CD4-positive, alpha-beta memory T cell (primary cell): ENCODE data around the gene AMMECR1L. TPM values are rescaled to one million over a fixed set of nuclear protein-coding genes. Genes with fewer than 3 reads are reported as not detected.
"Not testable (repeated sequence)": the region's sequence is repeated elsewhere in the genome, so short reads cannot be mapped to it uniquely, and the experiment has no call there.

Experiments used
- CTCF ChIA-PET: fragments of 350-600 bp; sonication (Branson Sonifier 250); formaldehyde crosslinking; loops from one replicate; lab custom pipeline; 2021; ENCODE audit warnings: inconsistent platforms; ENCODE audit not compliant: partially characterized antibody; lab: Charles Lee
- POLR2A ChIA-PET: fragments of 350-600 bp; sonication (Branson Sonifier 250); formaldehyde crosslinking; loops from one replicate; lab custom pipeline; 2021; ENCODE audit not compliant: partially characterized antibody; lab: Charles Lee
- DNase-seq, 5 donors: peaks; one replicate each; pipeline versions ENCODE4 v3.0.0 to v3.0.0-alpha.2; 2020 to 2022; ENCODE audit warnings: mixed read lengths in 1 of 5
- H3K27ac ChIP-seq: one replicate; pipeline ENCODE4 v1.7.0; 2013; ENCODE audit warnings: low read depth, low read length
- H3K27me3 ChIP-seq: 2 replicates; pipeline ENCODE4 v1.7.0; 2013; ENCODE audit warnings: mild to moderate bottlenecking, low read length, moderate library complexity; ENCODE audit not compliant: insufficient read depth
- H3K36me3 ChIP-seq: 2 replicates; pipeline ENCODE4 v1.7.0; 2013; ENCODE audit warnings: mild to moderate bottlenecking, low read length, moderate library complexity; ENCODE audit not compliant: insufficient read depth
- H3K4me1 ChIP-seq: 2 replicates; pipeline ENCODE4 v1.7.0; 2013; ENCODE audit warnings: mild to moderate bottlenecking, low read length, moderate library complexity; ENCODE audit not compliant: insufficient read depth
- H3K4me3 ChIP-seq, 2 donors: one replicate each; pipeline ENCODE4 v1.7.0; 2013; ENCODE audit warnings: low read length in 2 of 2, mild to moderate bottlenecking in 1 of 2
- H3K9me3 ChIP-seq, 2 donors: one replicate each; pipeline ENCODE4 v1.7.0; 2013; ENCODE audit warnings: low read length in 2 of 2, control low read depth in 1 of 2; ENCODE audit not compliant: control insufficient read depth in 1 of 2
- H3K27ac Mint-ChIP-seq, 7 donors: one replicate each; pipeline ENCODE4 v1.8.0; 2020 to 2021; ENCODE audit warnings: mixed read lengths in 7 of 7, mild to moderate bottlenecking in 6 of 7, inconsistent platforms in 3 of 7, moderate library complexity in 3 of 7
- H3K27me3 Mint-ChIP-seq, 2 donors: one replicate each; pipeline ENCODE4 v1.8.0; 2020 to 2021; ENCODE audit warnings: mixed read lengths in 2 of 2
- H3K36me3 Mint-ChIP-seq, 2 donors: one replicate each; pipeline ENCODE4 v1.8.0; 2020 to 2021; ENCODE audit warnings: mixed read lengths in 2 of 2, inconsistent platforms in 1 of 2, mild to moderate bottlenecking in 1 of 2
- H3K4me1 Mint-ChIP-seq, 4 donors: one replicate each; pipeline ENCODE4 v1.8.0; 2020 to 2021; ENCODE audit warnings: mixed read lengths in 4 of 4, mild to moderate bottlenecking in 1 of 4
- H3K4me3 Mint-ChIP-seq, 8 donors: one replicate each; pipeline ENCODE4 v1.8.0; 2020 to 2021; ENCODE audit warnings: mixed read lengths in 8 of 8, mild to moderate bottlenecking in 7 of 8, moderate library complexity in 6 of 8, inconsistent platforms in 3 of 8
- H3K9me3 Mint-ChIP-seq, 8 donors: one replicate each; pipeline ENCODE4 v1.8.0; 2020 to 2021; ENCODE audit warnings: mixed read lengths in 8 of 8, mild to moderate bottlenecking in 5 of 8, inconsistent platforms in 3 of 8, moderate library complexity in 1 of 8
- intact Hi-C: fragments of 100-400 bp; cut with micrococcal nuclease; formaldehyde crosslinking; loops from one replicate; pipeline ENCODE4 v1.15.1; 2023
- polyA plus RNA-seq, 2 donors: library from polyadenylated mRNA; unstranded; fragments of 300-500 nt; fragmentation: Illumina TruSeq; gene quantifications; one replicate each; pipeline ENCODE4 v1.2.3, GENCODE V29; 2021
- total RNA-seq, 2 experiments: library from RNA; stranded (reverse); gene quantifications; one replicate each; pipeline ENCODE4 v1.2.3, GENCODE V29; 2021

The AMMECR1L gene
- total and polyA plus RNA-seq, 4 experiments from 2014 or later = 3.3 to 18.7 (median 13.6) TPM

GRCh38 chr2:127911737-127912136 is 26.0 kb upstream of the AMMECR1L start:
- Mint-ChIP-seq H3K4me1 (no peaks in the 10 kb centered on the region), H3K9me3 (peaks cover 0 to 4% (median 0%) of the 10 kb centered on the region in 8 donors), H3K27ac (no peak overlapping the region), H3K27me3 (peaks cover 0 to 5% of the 10 kb centered on the region in 2 donors), H3K4me3 (no peak overlapping the region), H3K36me3 (no peaks in the 10 kb centered on the region)
- no peak for DNase-seq
- Histone ChIP-seq H3K27ac (no peak overlapping the region), H3K4me1 (no peaks in the 10 kb centered on the region), H3K36me3 (no peaks in the 10 kb centered on the region), H3K4me3 (no peak overlapping the region), H3K27me3 (no peaks in the 10 kb centered on the region), H3K9me3 (no peaks in the 10 kb centered on the region)
- ChIA-PET POLR2A (no interaction called here), CTCF (no interaction called here)
- intact Hi-C loops = no loop called here

GRCh38 chr2:127910415-127910814 is 24.7 kb upstream of the AMMECR1L start:
- H3K27me3 Mint-ChIP-seq = peaks cover 5 to 12% of the 10 kb centered on the region in 2 donors
- no peaks in the 10 kb centered on the region for H3K36me3 Mint-ChIP-seq
- H3K36me3 ChIP-seq = no peaks in the 10 kb centered on the region
- no peaks in the 10 kb centered on the region for H3K27me3 ChIP-seq
- DNase-seq = no peak
- no peaks in the 10 kb centered on the region for H3K4me1 Mint-ChIP-seq
- no peak overlapping the region for H3K27ac Mint-ChIP-seq
- no peak overlapping the region for H3K4me3 Mint-ChIP-seq
- no peak overlapping the region for H3K4me3 ChIP-seq
- H3K9me3 Mint-ChIP-seq = peaks cover 0 to 4% (median 0%) of the 10 kb centered on the region in 8 donors
- H3K27ac ChIP-seq = no peak overlapping the region
- CTCF ChIA-PET = no interaction called here
- H3K9me3 ChIP-seq = no peaks in the 10 kb centered on the region
- intact Hi-C loops = no loop called here
- POLR2A ChIA-PET = no interaction called here
- no peaks in the 10 kb centered on the region for H3K4me1 ChIP-seq

GRCh38 chr2:127909019-127909418 is 23.3 kb upstream of the AMMECR1L start:
- Histone ChIP-seq H3K4me1 (no peaks in the 10 kb centered on the region), H3K27me3 (no peaks in the 10 kb centered on the region), H3K36me3 (no peaks in the 10 kb centered on the region), H3K9me3 (no peaks in the 10 kb centered on the region), H3K27ac (no peak overlapping the region), H3K4me3 (no peak overlapping the region)
- Mint-ChIP-seq H3K4me3 (no peak overlapping the region), H3K36me3 (no peaks in the 10 kb centered on the region), H3K27ac (no peak overlapping the region), H3K4me1 (no peaks in the 10 kb centered on the region), H3K27me3 (peaks cover 7 to 13% of the 10 kb centered on the region in 2 donors), H3K9me3 (peaks cover 0 to 4% (median 0%) of the 10 kb centered on the region in 8 donors)
- CTCF ChIA-PET = interaction anchor here (0.5 kb wide), 1 partner anchor 26 kb away, joined by 4 read pairs; no protein-coding TSS in a partner anchor
- POLR2A ChIA-PET = interaction anchor here (0.6 kb wide), 1 partner anchor 765 kb away, joined by 3 read pairs; no protein-coding TSS in a partner anchor
- intact Hi-C loops = no loop called here
- DNase-seq = no peak

- H3K27ac Mint-ChIP-seq, H3K36me3 ChIP-seq, H3K36me3 Mint-ChIP-seq, H3K9me3 ChIP-seq, DNase-seq, H3K27me3 ChIP-seq, H3K4me1 ChIP-seq, CTCF ChIA-PET, POLR2A ChIA-PET, H3K4me3 Mint-ChIP-seq, H3K27ac ChIP-seq, H3K4me1 Mint-ChIP-seq, intact Hi-C loops, H3K4me3 ChIP-seq, H3K9me3 Mint-ChIP-seq: not testable (repeated sequence)
- peaks cover 7 to 13% of the 10 kb centered on the region in 2 donors for H3K27me3 Mint-ChIP-seq
Observed at GRCh38 chr2:127907733-127908400, 22.1 kb upstream of the AMMECR1L start.

GRCh38 chr2:127906206-127906926 is 20.6 kb upstream of the AMMECR1L start:
- DNase-seq = no peak
- no peaks in the 10 kb centered on the region for H3K9me3 ChIP-seq
- intact Hi-C loops = no loop called here
- no peak overlapping the region for H3K4me3 ChIP-seq
- peaks cover 0 to 4% (median 0%) of the 10 kb centered on the region in 8 donors for H3K9me3 Mint-ChIP-seq
- H3K27me3 Mint-ChIP-seq = peaks cover 7 to 13% of the 10 kb centered on the region in 2 donors
- no peaks in the 10 kb centered on the region for H3K4me1 Mint-ChIP-seq
- H3K36me3 ChIP-seq = no peaks in the 10 kb centered on the region
- POLR2A ChIA-PET = no interaction called here
- no peaks in the 10 kb centered on the region for H3K36me3 Mint-ChIP-seq
- H3K27ac Mint-ChIP-seq = no peak overlapping the region
- no peaks in the 10 kb centered on the region for H3K4me1 ChIP-seq
- no peak overlapping the region for H3K4me3 Mint-ChIP-seq
- no peak overlapping the region for H3K27ac ChIP-seq
- no peaks in the 10 kb centered on the region for H3K27me3 ChIP-seq
- CTCF ChIA-PET = no interaction called here

- intact Hi-C loops = no loop called here
- no peaks in the 10 kb centered on the region for H3K36me3 ChIP-seq
- no peak overlapping the region for H3K27ac ChIP-seq
- no peak overlapping the region for H3K4me3 ChIP-seq
- Mint-ChIP-seq H3K27me3 (peaks cover 11 to 12% of the 10 kb centered on the region in 2 donors), H3K9me3 (no peaks in the 10 kb centered on the region), H3K36me3 (no peaks in the 10 kb centered on the region), H3K4me1 (no peaks in the 10 kb centered on the region), H3K4me3 (no peak overlapping the region), H3K27ac (peak overlapping the region in 1 of 7 donors; percentile 8)
- H3K9me3 ChIP-seq = no peaks in the 10 kb centered on the region
- no peaks in the 10 kb centered on the region for H3K4me1 ChIP-seq
- H3K27me3 ChIP-seq = no peaks in the 10 kb centered on the region
- CTCF ChIA-PET = no interaction called here
- DNase-seq = no peak
- POLR2A ChIA-PET = no interaction called here
Observed at GRCh38 chr2:127901339-127902056, 15.7 kb upstream of the AMMECR1L start.

GRCh38 chr2:127897531-127898211 is 11.9 kb upstream of the AMMECR1L start:
- no peak overlapping the region for H3K27ac Mint-ChIP-seq
- Histone ChIP-seq H3K4me1 (no peaks in the 10 kb centered on the region), H3K36me3 (no peaks in the 10 kb centered on the region), H3K27ac (no peak overlapping the region), H3K9me3 (no peaks in the 10 kb centered on the region), H3K4me3 (no peak overlapping the region), H3K27me3 (no peaks in the 10 kb centered on the region)
- H3K9me3 Mint-ChIP-seq = no peaks in the 10 kb centered on the region
- H3K36me3 Mint-ChIP-seq = no peaks in the 10 kb centered on the region
- peaks cover 6 to 7% of the 10 kb centered on the region in 2 donors for H3K27me3 Mint-ChIP-seq
- DNase-seq = no peak
- POLR2A ChIA-PET = no interaction called here
- no peak overlapping the region for H3K4me3 Mint-ChIP-seq
- CTCF ChIA-PET = no interaction called here
- no peaks in the 10 kb centered on the region for H3K4me1 Mint-ChIP-seq
- intact Hi-C loops = no loop called here
